AG04449 (cell line): Measurements from ENCODE around the gene PRKG1.
"Not testable (repeated sequence)": the region's sequence is repeated elsewhere in the genome, so short reads cannot be mapped to it uniquely, and the experiment has no call there.

Experiments used
- CTCF ChIA-PET: fragments of 350-600 bp; formaldehyde crosslinking; extraction: SDS; loops from one replicate; lab custom pipeline; 2021; ENCODE audit warnings: antibody characterized with exemption; lab: Yijun Ruan, JAX
- POLR2A ChIA-PET: fragments of 400-600, 350-600 bp; formaldehyde crosslinking; extraction: SDS; loops from one replicate; lab custom pipeline; 2020; ENCODE audit warnings: antibody characterized with exemption, inconsistent platforms; lab: Yijun Ruan, JAX
- DNase-seq: peaks from one replicate; pipeline ENCODE4 v3.0.0-alpha.2; 2010; ENCODE audit warnings: low read depth, low spot score
- H3K4me3 ChIP-seq: 2 replicates; pipeline ENCODE4 v1.5.1; 2011; ENCODE audit warnings: low read depth, mild to moderate bottlenecking, control low read depth, low read length
- TF ChIP-seq, protein P1 (sequence below): IDR thresholded peaks from one replicate; pipeline ENCODE4 v1.5.1; 2011; ENCODE audit warnings: mild to moderate bottlenecking, moderate library complexity, low read length, control low read depth, inconsistent platforms; ENCODE audit not compliant: insufficient read depth; ENCODE audit errors: missing control alignments

PRKG1 gene

DNA sequence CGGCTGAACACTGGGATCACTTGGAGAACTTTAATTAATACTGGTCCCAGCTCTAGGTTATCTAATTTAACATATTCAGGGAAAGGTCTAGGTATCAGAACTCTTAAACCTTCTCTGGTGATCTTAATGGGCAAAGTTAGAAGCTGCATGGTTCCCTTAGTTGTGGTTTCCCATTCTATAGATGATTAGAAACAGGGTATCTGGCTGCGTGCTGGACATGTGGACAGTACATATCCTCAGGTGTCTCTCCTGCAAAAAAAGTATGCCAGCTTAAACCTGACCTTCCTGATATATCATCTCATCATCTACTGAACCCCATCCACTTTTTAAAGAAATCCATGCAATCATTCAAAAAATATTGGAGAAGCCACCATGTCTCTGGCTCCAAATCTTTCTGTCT, 955.3 kb downstream of the PRKG1 start:
- CTCF ChIA-PET: interaction anchor here (1.4 kb wide), 1 partner anchor 12 kb away, joined by 3 read pairs; no protein-coding TSS in a partner anchor
- no peak for DNase-seq
- TF ChIP-seq, protein P1, sequence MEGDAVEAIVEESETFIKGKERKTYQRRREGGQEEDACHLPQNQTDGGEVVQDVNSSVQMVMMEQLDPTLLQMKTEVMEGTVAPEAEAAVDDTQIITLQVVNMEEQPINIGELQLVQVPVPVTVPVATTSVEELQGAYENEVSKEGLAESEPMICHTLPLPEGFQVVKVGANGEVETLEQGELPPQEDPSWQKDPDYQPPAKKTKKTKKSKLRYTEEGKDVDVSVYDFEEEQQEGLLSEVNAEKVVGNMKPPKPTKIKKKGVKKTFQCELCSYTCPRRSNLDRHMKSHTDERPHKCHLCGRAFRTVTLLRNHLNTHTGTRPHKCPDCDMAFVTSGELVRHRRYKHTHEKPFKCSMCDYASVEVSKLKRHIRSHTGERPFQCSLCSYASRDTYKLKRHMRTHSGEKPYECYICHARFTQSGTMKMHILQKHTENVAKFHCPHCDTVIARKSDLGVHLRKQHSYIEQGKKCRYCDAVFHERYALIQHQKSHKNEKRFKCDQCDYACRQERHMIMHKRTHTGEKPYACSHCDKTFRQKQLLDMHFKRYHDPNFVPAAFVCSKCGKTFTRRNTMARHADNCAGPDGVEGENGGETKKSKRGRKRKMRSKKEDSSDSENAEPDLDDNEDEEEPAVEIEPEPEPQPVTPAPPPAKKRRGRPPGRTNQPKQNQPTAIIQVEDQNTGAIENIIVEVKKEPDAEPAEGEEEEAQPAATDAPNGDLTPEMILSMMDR: no peak
- H3K4me3 ChIP-seq: no peak overlapping the region
- POLR2A ChIA-PET: no interaction called here

DNA sequence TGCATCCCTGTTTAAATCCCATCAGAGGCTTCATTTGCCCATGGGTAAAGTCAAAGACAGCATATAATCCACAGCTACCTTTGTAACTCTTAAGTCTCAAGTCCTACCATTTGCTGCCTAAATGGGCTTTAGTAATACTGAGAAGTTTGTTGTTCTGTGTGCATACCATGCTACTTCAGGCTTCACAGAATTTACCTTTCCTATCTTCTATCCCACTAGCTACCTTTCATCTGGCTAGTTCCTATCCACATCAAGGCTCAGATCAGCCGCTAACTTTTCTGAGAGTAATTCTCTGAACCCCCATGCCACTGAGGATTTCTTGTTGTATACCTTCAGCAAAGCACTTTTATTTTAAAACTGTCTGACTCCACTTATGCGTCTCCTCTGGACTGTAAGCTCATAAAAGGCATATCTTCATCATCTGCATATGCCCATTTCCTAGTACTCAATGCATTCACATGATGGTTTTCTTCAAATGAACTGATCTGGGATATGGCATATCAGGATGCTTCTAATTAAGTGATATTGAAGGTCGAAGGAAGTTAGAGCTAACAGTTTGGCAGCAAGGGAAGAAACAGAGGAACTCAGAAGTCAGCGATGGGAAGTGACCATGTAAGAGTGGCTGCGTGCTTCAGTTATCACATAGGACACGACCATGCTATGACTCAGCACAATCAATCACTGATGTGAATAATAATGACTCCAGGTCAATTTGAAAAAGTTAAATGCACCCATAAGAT, 955.9 kb downstream of the PRKG1 start:
- TF ChIP-seq, protein P1: no peak
- POLR2A ChIA-PET: no interaction called here
- no peak overlapping the region for H3K4me3 ChIP-seq
- CTCF ChIA-PET: interaction anchor here (0.6 to 1.4 kb wide), 2 partner anchors 12 to 186 kb away, joined by 3 read pairs; no protein-coding TSS in a partner anchor
- no peak for DNase-seq

DNA sequence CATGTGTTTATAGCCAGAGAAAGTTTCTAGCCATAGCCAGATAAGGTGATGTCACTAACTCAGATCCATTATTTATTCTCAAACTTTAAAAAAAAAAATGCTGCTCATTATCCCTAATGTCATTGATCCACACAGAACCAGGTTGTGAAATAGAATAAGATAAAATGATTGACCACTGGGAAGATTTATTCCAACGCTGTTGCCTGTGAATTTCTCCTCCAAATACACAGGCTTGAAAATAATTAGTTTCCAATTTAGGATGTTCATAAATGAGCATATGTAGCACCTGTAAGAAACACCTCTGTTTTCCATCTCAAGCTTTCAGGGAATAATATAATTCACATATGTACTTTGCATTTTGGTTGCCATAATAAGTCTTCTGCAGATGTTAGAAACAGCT, 956.7 kb downstream of the PRKG1 start:
- no peak for DNase-seq
- CTCF ChIA-PET: no interaction called here
- POLR2A ChIA-PET: no interaction called here
- no peak overlapping the region for H3K4me3 ChIP-seq
- TF ChIP-seq, protein P1: no peak

DNA sequence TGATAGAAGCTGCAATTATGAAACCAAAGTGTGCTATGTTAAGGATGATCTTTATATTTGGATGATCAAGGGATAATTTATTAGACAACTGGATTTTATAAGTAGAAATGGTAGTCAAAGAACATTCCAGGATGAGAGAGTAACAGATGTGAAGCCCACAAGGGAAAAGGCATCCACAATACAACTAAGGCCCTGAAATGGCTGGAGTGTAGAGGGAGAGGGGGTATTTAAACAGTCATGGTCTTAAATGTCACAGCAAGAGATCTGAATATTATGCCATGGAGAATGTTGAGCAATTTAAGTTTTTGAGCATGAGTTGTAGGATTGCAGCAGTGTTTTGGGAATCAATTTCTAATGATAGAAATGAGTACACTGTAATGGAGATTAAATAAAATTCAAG, 957.5 kb downstream of the PRKG1 start:
- ChIA-PET CTCF (no interaction called here), POLR2A (no interaction called here)
- H3K4me3 ChIP-seq: no peak overlapping the region
- TF ChIP-seq, protein P1: no peak
- DNase-seq: no peak

DNA sequence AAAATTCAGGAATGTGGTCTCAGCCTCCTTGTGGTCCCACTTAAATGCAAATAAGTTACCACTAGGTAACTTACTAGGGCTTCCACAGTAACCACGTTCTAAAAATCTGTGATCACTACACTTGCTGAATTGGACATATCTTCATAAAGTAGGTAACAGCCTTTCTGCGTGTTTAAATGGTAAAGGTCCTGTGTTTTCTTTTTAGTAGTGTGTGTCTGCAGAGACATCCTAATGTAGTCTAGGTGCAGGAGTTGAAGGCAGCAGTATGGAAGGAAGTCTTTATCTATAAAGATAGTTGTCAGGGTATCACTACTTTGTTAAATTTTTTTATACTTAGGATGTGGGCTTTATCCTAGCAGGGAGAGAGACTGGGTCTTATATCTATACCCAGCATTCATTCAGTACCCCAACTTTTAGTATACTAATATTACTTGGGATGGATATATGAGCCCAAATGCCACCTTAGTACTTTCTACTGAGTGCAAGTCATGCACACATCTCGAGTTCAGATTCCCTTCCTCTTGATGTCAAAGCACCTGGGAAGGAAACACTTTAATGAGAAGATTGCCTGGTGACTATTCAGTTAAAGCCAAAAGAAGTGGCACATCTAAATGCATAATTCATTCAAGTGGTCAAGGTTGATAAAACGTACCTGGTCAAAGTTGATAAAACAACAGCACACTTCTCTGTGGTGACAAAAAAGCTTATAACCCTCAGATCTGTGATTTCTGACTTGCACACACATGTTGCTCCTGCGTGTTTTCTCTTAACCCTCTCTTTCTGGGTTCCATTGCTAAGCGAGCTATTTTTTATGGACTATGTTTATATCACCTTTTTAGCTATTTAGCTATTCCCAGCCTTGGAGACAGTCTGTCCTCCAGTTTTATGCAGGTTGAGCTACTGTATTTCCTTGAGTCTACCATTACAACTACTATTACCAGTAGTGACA, 958.7 kb downstream of the PRKG1 start:
- ChIA-PET CTCF (no interaction called here), POLR2A (no interaction called here)
- TF ChIP-seq, protein P1: no peak
- DNase-seq: no peak
- H3K4me3 ChIP-seq: no peak overlapping the region

DNA sequence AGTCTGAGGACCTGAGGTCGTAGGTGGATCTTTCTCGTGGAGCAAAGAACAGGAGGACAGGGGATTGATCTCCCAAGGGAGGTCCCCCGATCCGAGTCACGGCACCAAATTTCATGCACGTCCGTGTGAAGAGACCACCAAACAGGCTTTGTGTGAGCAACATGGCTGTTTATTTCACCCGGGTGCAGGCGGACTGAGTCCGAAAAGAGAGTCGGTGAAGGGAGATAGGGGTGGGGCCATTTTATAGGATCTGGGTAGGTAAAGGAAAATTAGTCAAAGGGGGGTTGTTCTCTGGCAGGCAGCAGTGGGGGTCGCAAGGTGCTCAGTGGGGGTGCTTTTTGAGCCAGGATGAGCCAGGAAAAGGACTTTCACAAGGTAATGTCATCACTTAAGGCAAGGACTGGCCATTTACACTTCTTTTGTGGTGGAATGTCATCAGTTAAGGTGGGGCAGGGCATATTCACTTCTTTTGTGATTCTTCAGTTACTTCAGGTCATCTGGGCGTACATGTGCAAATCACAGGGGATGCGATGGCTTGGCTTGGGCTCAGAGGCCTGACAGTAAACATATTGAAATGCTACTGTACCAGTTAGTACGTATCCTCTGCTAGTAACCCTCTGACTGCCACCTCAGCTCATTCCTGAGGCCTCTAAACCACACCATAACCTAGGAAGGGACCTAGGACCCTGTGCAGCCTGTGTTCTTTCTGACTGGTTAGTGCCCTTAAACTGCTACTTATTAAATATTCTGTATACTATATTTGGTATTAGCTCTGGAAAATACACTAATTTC, 964.9 kb downstream of the PRKG1 start:
- DNase-seq, CTCF ChIA-PET, POLR2A ChIA-PET, H3K4me3 ChIP-seq: not testable (repeated sequence)
